Neural progenitor cell (in vitro differentiated cells): ENCODE measurements around the gene COL17A1. TPM values are rescaled to one million over a fixed set of nuclear protein-coding genes. Genes with fewer than 3 reads are reported as not detected.

ENCODE experiments used
- DNase-seq: peaks from one replicate; pipeline ENCODE4 v3.0.0-alpha.2; 2016; ENCODE audit warnings: low spot score
- H2AFZ ChIP-seq: fragments of 200-600 bp; sonication (generic); replicated peaks from 2 replicates; pipeline ENCODE4 v1.6.1; 2016; ENCODE audit warnings: antibody characterized with exemption
- H3F3A ChIP-seq: fragments of 200-600 bp; sonication (generic); 2 replicates; pipeline ENCODE4 v1.6.1; 2016; ENCODE audit warnings: antibody characterized with exemption, low read depth
- H3K27ac ChIP-seq: fragments of 200-600 bp; sonication (generic); 2 replicates; pipeline ENCODE4 v1.5.1; 2016; ENCODE audit warnings: mild to moderate bottlenecking
- H3K27me3 ChIP-seq: fragments of 200-600 bp; sonication (generic); 2 replicates; pipeline ENCODE4 v1.6.1; 2016; ENCODE audit warnings: mild to moderate bottlenecking, moderate library complexity
- H3K36me3 ChIP-seq: fragments of 200-600 bp; sonication (generic); 2 replicates; pipeline ENCODE4 v1.5.1; 2016
- H3K4me1 ChIP-seq: fragments of 200-600 bp; sonication (generic); 2 replicates; pipeline ENCODE4 v1.6.1; 2016; ENCODE audit warnings: mixed run types
- H3K4me2 ChIP-seq: fragments of 200-600 bp; sonication (generic); 2 replicates; pipeline ENCODE4 v1.6.1; 2016
- H3K4me3 ChIP-seq: fragments of 200-600 bp; sonication (generic); 2 replicates; pipeline ENCODE4 v1.5.1; 2016
- H3K79me2 ChIP-seq: fragments of 200-600 bp; sonication (generic); 2 replicates; pipeline ENCODE4 v1.6.1; 2016; ENCODE audit warnings: low read depth
- H3K9ac ChIP-seq: fragments of 200-600 bp; sonication (generic); 2 replicates; pipeline ENCODE4 v1.6.1; 2016
- H3K9me3 ChIP-seq: fragments of 200-600 bp; sonication (generic); 2 replicates; pipeline ENCODE4 v1.5.1; 2016; ENCODE audit warnings: low read depth
- H4K20me1 ChIP-seq: fragments of 200-600 bp; sonication (generic); 2 replicates; pipeline ENCODE4 v1.6.1; 2016; ENCODE audit warnings: low read depth
- H3K27ac Mint-ChIP-seq: 3 replicates; pipeline ENCODE4 v1.8.0; 2021; ENCODE audit warnings: mixed read lengths
- H3K27me3 Mint-ChIP-seq: 2 replicates; pipeline ENCODE4 v1.8.0; 2022; ENCODE audit warnings: low read depth, mild to moderate bottlenecking, inconsistent platforms, moderate library complexity, mixed read lengths; ENCODE audit not compliant: insufficient read depth
- H3K36me3 Mint-ChIP-seq: 3 replicates; pipeline ENCODE4 v1.8.0; 2021; ENCODE audit warnings: mixed read lengths
- H3K4me1 Mint-ChIP-seq: 3 replicates; pipeline ENCODE4 v1.8.0; 2021; ENCODE audit warnings: mixed read lengths
- H3K4me3 Mint-ChIP-seq: 3 replicates; pipeline ENCODE4 v1.8.0; 2021; ENCODE audit warnings: mild to moderate bottlenecking, moderate library complexity, mixed read lengths
- H3K9me3 Mint-ChIP-seq: 3 replicates; pipeline ENCODE4 v1.8.0; 2020; ENCODE audit warnings: mixed read lengths
- EZH2 ChIP-seq: fragments of 200-600 bp; sonication (generic); IDR thresholded peaks from 2 replicates; pipeline ENCODE4 v1.6.1; 2017; ENCODE audit warnings: antibody characterized with exemption, mild to moderate bottlenecking, moderate library complexity
- EZH2phosphoT487 ChIP-seq: fragments of 200-600 bp; sonication (generic); IDR thresholded peaks from 2 replicates; pipeline ENCODE4 v1.6.1; 2017; ENCODE audit warnings: antibody characterized with exemption
- total RNA-seq: library from RNA; depleted of rRNA; stranded (reverse); fragments of >200 nt; gene quantifications from 2 replicates; pipeline ENCODE4 v1.2.3, GENCODE V29; 2015; ENCODE audit warnings: low replicate concordance
- TF ChIP-seq, protein P1 (sequence below): fragments of 200-600 bp; sonication (generic); IDR thresholded peaks from 2 replicates; pipeline ENCODE4 v1.5.1; 2017; ENCODE audit warnings: antibody characterized with exemption, mild to moderate bottlenecking

COL17A1 gene
- total RNA-seq, 1 donor from 2014 or later, result 2.3 TPM

DNA sequence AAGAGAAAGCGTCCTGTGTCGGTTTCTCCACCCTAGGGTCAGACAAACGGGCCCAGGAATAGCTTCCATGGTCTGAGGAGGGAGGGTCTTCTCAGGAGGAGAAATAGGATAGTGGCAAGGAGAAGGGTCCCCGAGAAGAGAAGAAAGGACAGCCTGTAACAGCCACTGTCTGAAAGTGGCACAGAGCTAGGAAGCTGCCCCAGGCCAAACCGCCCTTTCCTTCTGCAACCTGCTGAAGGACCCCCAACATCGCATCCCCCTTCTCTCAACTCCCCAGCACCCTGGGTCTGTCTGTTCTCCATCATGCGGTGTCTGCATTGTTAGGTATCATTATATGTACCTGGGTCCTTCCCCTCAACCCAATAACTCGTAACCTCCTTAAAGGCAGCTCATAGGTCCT is 47.1 kb downstream of the COL17A1 start:
- DNase-seq, result no peak
- H3K4me3 Mint-ChIP-seq, result no peak overlapping the region
- no peaks in the 10 kb centered on the region for H3K4me1 Mint-ChIP-seq
- Histone ChIP-seq H2AFZ (no peak overlapping the region), H3K36me3 (no peaks in the 10 kb centered on the region), H3K9me3 (no peaks in the 10 kb centered on the region), H3K27ac (no peak overlapping the region), H3K4me3 (no peak overlapping the region), H3K9ac (no peak overlapping the region), H4K20me1 (no peaks in the 10 kb centered on the region), H3K27me3 (no peaks in the 10 kb centered on the region), H3K4me1 (peaks cover 3% of the 10 kb centered on the region), H3F3A (no peaks in the 10 kb centered on the region), H3K4me2 (no peak overlapping the region), H3K79me2 (no peaks in the 10 kb centered on the region)
- no peaks in the 10 kb centered on the region for H3K36me3 Mint-ChIP-seq
- H3K27ac Mint-ChIP-seq, result no peak overlapping the region
- H3K9me3 Mint-ChIP-seq, result no peaks in the 10 kb centered on the region
- TF ChIP-seq EZH2, result no peak
- no peak for TF ChIP-seq EZH2phosphoT487
- TF ChIP-seq, protein P1, sequence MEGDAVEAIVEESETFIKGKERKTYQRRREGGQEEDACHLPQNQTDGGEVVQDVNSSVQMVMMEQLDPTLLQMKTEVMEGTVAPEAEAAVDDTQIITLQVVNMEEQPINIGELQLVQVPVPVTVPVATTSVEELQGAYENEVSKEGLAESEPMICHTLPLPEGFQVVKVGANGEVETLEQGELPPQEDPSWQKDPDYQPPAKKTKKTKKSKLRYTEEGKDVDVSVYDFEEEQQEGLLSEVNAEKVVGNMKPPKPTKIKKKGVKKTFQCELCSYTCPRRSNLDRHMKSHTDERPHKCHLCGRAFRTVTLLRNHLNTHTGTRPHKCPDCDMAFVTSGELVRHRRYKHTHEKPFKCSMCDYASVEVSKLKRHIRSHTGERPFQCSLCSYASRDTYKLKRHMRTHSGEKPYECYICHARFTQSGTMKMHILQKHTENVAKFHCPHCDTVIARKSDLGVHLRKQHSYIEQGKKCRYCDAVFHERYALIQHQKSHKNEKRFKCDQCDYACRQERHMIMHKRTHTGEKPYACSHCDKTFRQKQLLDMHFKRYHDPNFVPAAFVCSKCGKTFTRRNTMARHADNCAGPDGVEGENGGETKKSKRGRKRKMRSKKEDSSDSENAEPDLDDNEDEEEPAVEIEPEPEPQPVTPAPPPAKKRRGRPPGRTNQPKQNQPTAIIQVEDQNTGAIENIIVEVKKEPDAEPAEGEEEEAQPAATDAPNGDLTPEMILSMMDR, result no peak
- peaks cover 5% of the 10 kb centered on the region for H3K27me3 Mint-ChIP-seq

GRCh38 chr10:104037261-104037951 is 48.3 kb downstream of the COL17A1 start:
- no peaks in the 10 kb centered on the region for H3K9me3 ChIP-seq
- TF ChIP-seq EZH2phosphoT487 (no peak), EZH2 (no peak)
- TF ChIP-seq, protein P1, result no peak
- H3K27me3 Mint-ChIP-seq, result peaks cover 5% of the 10 kb centered on the region
- no peak overlapping the region for H3K27ac Mint-ChIP-seq
- no peak for DNase-seq
- no peaks in the 10 kb centered on the region for H3K27me3 ChIP-seq
- peaks cover under 1% of the 10 kb centered on the region for H3K36me3 Mint-ChIP-seq
- no peaks in the 10 kb centered on the region for H3K36me3 ChIP-seq
- no peak overlapping the region for H3K9ac ChIP-seq
- no peak overlapping the region for H3K4me2 ChIP-seq
- H3K79me2 ChIP-seq, result no peaks in the 10 kb centered on the region
- H3K27ac ChIP-seq, result no peak overlapping the region
- no peaks in the 10 kb centered on the region for H3K9me3 Mint-ChIP-seq
- no peak overlapping the region for H2AFZ ChIP-seq
- H3K4me1 ChIP-seq, result peaks cover 7% of the 10 kb centered on the region
- no peak overlapping the region for H3K4me3 Mint-ChIP-seq
- H3K4me1 Mint-ChIP-seq, result peaks cover under 1% of the 10 kb centered on the region
- H3K4me3 ChIP-seq, result no peak overlapping the region
- no peaks in the 10 kb centered on the region for H4K20me1 ChIP-seq
- H3F3A ChIP-seq, result no peaks in the 10 kb centered on the region

- no peaks in the 10 kb centered on the region for H3F3A ChIP-seq
- Mint-ChIP-seq H3K9me3 (no peaks in the 10 kb centered on the region), H3K27ac (no peak overlapping the region), H3K36me3 (peaks cover 1% of the 10 kb centered on the region), H3K4me3 (no peak overlapping the region), H3K4me1 (peaks cover 5% of the 10 kb centered on the region), H3K27me3 (peaks cover 3% of the 10 kb centered on the region)
- no peak overlapping the region for H3K27ac ChIP-seq
- no peak overlapping the region for H3K9ac ChIP-seq
- H3K4me3 ChIP-seq, result no peak overlapping the region
- no peak overlapping the region for H3K4me2 ChIP-seq
- H2AFZ ChIP-seq, result no peak overlapping the region
- H3K79me2 ChIP-seq, result no peaks in the 10 kb centered on the region
- H3K9me3 ChIP-seq, result no peaks in the 10 kb centered on the region
- no peak for TF ChIP-seq EZH2
- no peak for TF ChIP-seq EZH2phosphoT487
- TF ChIP-seq, protein P1, result no peak
- no peaks in the 10 kb centered on the region for H3K27me3 ChIP-seq
- DNase-seq, result no peak
- H3K4me1 ChIP-seq, result peaks cover 15% of the 10 kb centered on the region
- no peaks in the 10 kb centered on the region for H4K20me1 ChIP-seq
- H3K36me3 ChIP-seq, result no peaks in the 10 kb centered on the region
Measured at GRCh38 chr10:104036518-104037260, 49.0 kb downstream of the COL17A1 start.
